ENCODE data around the gene VSX2. TPM values are rescaled to one million over a fixed set of nuclear protein-coding genes. Genes with fewer than 3 reads are reported as not detected.

Gene VSX2
- total RNA-seq, 3 donors from 2014 or later (not counting 1 experiment from before 2014, with no cell fraction given), result not detected

GRCh38 chr14:74220991-74221390, 18.3 kb upstream of the VSX2 start:
- H3K9me3 ChIP-seq (ENCODE audit: control insufficient read depth, insufficient read depth, low read length), result no peaks in the 10 kb centered on the region
- WGBS (ENCODE audit: insufficient coverage), result 84% methylated on average over 6 of the region's 6 CpGs
- DNase-seq (no peak), ATAC-seq (no peak)
- Mint-ChIP-seq H3K9me3 (no peaks in the 10 kb centered on the region), H3K27me3 (ENCODE audit: low read depth in 2 of 2) (peaks cover 13 to 15% of the 10 kb centered on the region in 2 donors), H3K27ac (no peak overlapping the region), H3K36me3 (no peaks in the 10 kb centered on the region), H3K4me3 (no peak overlapping the region), H3K4me1 (peaks cover 0 to 4% of the 10 kb centered on the region in 2 donors)
- H3K27ac ChIP-seq (ENCODE audit: low read length), result no peak overlapping the region
- H3K4me1 ChIP-seq (ENCODE audit: control insufficient read depth, insufficient read depth, low read length), result peaks cover 8% of the 10 kb centered on the region
- intact Hi-C loops (cut with micrococcal nuclease), result no loop called here
- no peak for TF ChIP-seq CTCF (IDR thresholded peaks at IDR 0.05)
- peaks cover 7% of the 10 kb centered on the region for H3K27me3 ChIP-seq (ENCODE audit: control insufficient read depth, insufficient read depth, low read length)
- H3K36me3 ChIP-seq (ENCODE audit: control insufficient read depth, insufficient read depth, low read length), result no peaks in the 10 kb centered on the region
- H3K4me3 ChIP-seq (ENCODE audit: low read length), result no peak overlapping the region

DNA sequence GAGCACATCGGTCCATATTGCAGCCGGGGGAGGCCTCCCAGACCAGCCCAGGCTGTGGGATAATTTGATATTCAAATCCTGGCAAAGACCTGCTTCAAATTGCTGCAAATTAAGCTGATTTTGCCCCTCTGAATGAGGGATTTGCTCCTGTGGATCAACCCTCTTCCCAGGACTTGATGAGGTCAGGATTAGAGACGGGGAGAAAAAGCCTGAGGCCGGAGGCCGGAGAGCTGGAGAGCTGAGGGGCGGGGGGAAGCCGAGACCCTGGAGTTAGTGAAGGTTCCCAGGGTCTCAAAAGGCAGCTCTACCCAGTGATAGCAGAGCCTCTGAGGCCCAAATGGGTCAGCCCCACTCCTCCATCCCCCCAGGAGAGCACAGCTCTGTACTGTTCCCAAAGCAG, 17.5 kb upstream of the VSX2 start:
- Mint-ChIP-seq H3K4me1 (peaks cover 0 to 4% of the 10 kb centered on the region in 2 donors), H3K36me3 (no peaks in the 10 kb centered on the region), H3K27ac (no peak overlapping the region), H3K27me3 (ENCODE audit: low read depth in 2 of 2) (peaks cover 13 to 15% of the 10 kb centered on the region in 2 donors), H3K4me3 (no peak overlapping the region), H3K9me3 (no peaks in the 10 kb centered on the region)
- Histone ChIP-seq H3K4me3 (ENCODE audit: low read length) (no peak overlapping the region), H3K27me3 (ENCODE audit: control insufficient read depth, insufficient read depth, low read length) (peaks cover 7% of the 10 kb centered on the region), H3K36me3 (ENCODE audit: control insufficient read depth, insufficient read depth, low read length) (no peaks in the 10 kb centered on the region), H3K4me1 (ENCODE audit: control insufficient read depth, insufficient read depth, low read length) (peaks cover 8% of the 10 kb centered on the region), H3K9me3 (ENCODE audit: control insufficient read depth, insufficient read depth, low read length) (no peaks in the 10 kb centered on the region), H3K27ac (ENCODE audit: low read length) (no peak overlapping the region)
- intact Hi-C loops (cut with micrococcal nuclease), result no loop called here
- TF ChIP-seq CTCF (IDR thresholded peaks at IDR 0.05), result no peak
- DNase-seq (no peak), ATAC-seq (no peak)
- WGBS (ENCODE audit: insufficient coverage), result 86% methylated on average over 7 of the region's 7 CpGs

DNA sequence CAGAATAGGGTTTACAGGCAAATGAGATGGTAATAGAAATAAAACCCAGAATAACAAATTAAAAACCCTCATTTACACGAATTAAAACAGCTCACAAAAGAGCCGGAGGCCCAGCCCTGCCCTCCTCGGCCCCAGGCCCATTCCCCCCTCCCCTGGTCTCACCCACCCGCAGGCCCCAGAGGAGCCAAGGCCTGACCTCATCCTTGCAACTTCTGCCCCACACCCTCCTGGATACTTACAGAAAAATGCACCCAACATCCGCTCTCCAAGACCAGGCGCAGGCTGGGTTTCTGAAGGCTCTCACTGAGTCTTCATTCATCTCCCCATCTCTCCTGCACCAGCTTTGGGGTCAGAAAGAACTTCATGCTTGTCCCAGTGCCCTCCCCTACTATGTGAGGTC, 16.2 kb upstream of the VSX2 start:
- H3K4me1 ChIP-seq (ENCODE audit: control insufficient read depth, insufficient read depth, low read length), result peaks cover 1% of the 10 kb centered on the region
- H3K9me3 ChIP-seq (ENCODE audit: control insufficient read depth, insufficient read depth, low read length), result no peaks in the 10 kb centered on the region
- H3K4me3 ChIP-seq (ENCODE audit: low read length), result no peak overlapping the region
- ATAC-seq (no peak), DNase-seq (no peak)
- Mint-ChIP-seq H3K4me1 (no peaks in the 10 kb centered on the region), H3K27ac (no peak overlapping the region), H3K27me3 (ENCODE audit: low read depth in 2 of 2) (peaks cover 15 to 23% of the 10 kb centered on the region in 2 donors), H3K4me3 (no peak overlapping the region), H3K9me3 (no peaks in the 10 kb centered on the region), H3K36me3 (no peaks in the 10 kb centered on the region)
- intact Hi-C loops (cut with micrococcal nuclease), result no loop called here
- 83% methylated on average over 6 of the region's 6 CpGs for WGBS (ENCODE audit: insufficient coverage)
- H3K27ac ChIP-seq (ENCODE audit: low read length), result no peak overlapping the region
- TF ChIP-seq CTCF (IDR thresholded peaks at IDR 0.05), result no peak
- H3K36me3 ChIP-seq (ENCODE audit: control insufficient read depth, insufficient read depth, low read length), result no peaks in the 10 kb centered on the region
- peaks cover 5% of the 10 kb centered on the region for H3K27me3 ChIP-seq (ENCODE audit: control insufficient read depth, insufficient read depth, low read length)

GRCh38 chr14:74231784-74232183, 7.5 kb upstream of the VSX2 start:
- no peak for TF ChIP-seq CTCF (IDR thresholded peaks at IDR 0.05)
- no peak overlapping the region for H3K27ac Mint-ChIP-seq
- DNase-seq, result no peak
- Histone ChIP-seq H3K36me3 (ENCODE audit: control insufficient read depth, insufficient read depth, low read length) (no peaks in the 10 kb centered on the region), H3K4me1 (ENCODE audit: control insufficient read depth, insufficient read depth, low read length) (no peaks in the 10 kb centered on the region), H3K4me3 (ENCODE audit: low read length) (no peak overlapping the region), H3K9me3 (ENCODE audit: control insufficient read depth, insufficient read depth, low read length) (peaks cover 5% of the 10 kb centered on the region), H3K27me3 (ENCODE audit: control insufficient read depth, insufficient read depth, low read length) (peaks cover 3% of the 10 kb centered on the region), H3K27ac (ENCODE audit: low read length) (no peak overlapping the region)
- H3K36me3 Mint-ChIP-seq, result no peaks in the 10 kb centered on the region
- intact Hi-C loops (cut with micrococcal nuclease), result no loop called here
- WGBS (ENCODE audit: insufficient coverage), result 78% methylated on average over 8 of the region's 8 CpGs
- no peak overlapping the region for H3K4me3 Mint-ChIP-seq
- H3K27me3 Mint-ChIP-seq (ENCODE audit: low read depth in 2 of 2), result peaks cover 31 to 40% of the 10 kb centered on the region in 2 donors
- H3K4me1 Mint-ChIP-seq, result no peaks in the 10 kb centered on the region
- H3K9me3 Mint-ChIP-seq, result peaks cover 0 to 2% of the 10 kb centered on the region in 2 donors
- no peak for ATAC-seq

All from natural killer cell (primary cell).